ENCODE results near the gene KANTR. TPM values are rescaled to one million over a fixed set of nuclear protein-coding genes. Genes with fewer than 3 reads are reported as not detected.

Gene KANTR
- total RNA-seq, 1 experiment from 2014 or later = 6.8 TPM

DNA sequence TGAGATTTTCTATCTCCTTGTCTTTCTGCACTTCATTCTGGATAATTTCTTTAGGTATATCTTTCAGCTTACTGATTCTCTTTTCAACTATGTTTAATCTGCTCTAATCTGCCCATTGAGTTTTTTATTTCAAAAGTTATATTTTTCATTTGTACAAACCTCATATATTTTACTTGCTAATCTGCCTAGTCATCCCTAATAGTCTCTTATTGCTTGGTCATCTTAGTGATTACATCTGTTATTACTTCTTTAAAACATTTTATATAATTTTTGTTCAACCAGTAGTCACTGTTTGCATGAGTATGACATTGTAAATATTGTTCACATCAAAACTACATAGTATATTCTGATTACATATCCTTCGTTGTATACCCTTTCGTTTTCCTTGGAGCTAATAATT lies 32.4 kb downstream of the KANTR start:
- no peak overlapping the region for H3K4me3 ChIP-seq (ENCODE audit: low read depth in 2 of 2, low read length in 2 of 2)
- no peak overlapping the region for H3K27ac ChIP-seq (ENCODE audit: low read length)
- POLR2A ChIA-PET = no interaction called here
- H3K36me3 ChIP-seq (ENCODE audit: control insufficient read depth, insufficient read depth, low read length) = no peaks in the 10 kb centered on the region
- no peaks in the 10 kb centered on the region for H3K27me3 ChIP-seq (ENCODE audit: control insufficient read depth, insufficient read depth, low read length)
- DNase-seq (ENCODE audit: low read depth, low spot score) = no peak
- in situ Hi-C loops (cut with HindIII; ENCODE audit: low pct_unique_long_range_greater_than_20kb, low sequenced_read_pairs) (no loop called here), intact Hi-C loops (cut with micrococcal nuclease; ENCODE audit: unreplicated experiment) (no loop called here)
- ATAC-seq = no peak
- no TSS peak for BruUV-seq (replicated peaks)
- H3K9me3 ChIP-seq (ENCODE audit: control insufficient read depth, insufficient read depth, low read depth, low read length) = no peaks in the 10 kb centered on the region
- CTCF ChIA-PET = no interaction called here
- H3K4me1 ChIP-seq (ENCODE audit: control insufficient read depth, insufficient read depth, low read length) = no peaks in the 10 kb centered on the region
- TF ChIP-seq SIN3A (IDR thresholded peaks at IDR 0.05; ENCODE audit: borderline replicate concordance, insufficient read depth, low read depth, low read length) (no peak), POLR2AphosphoS5 (IDR thresholded peaks at IDR 0.05; ENCODE audit: low read depth, low read length) (no peak), TCF7L2 (IDR thresholded peaks at IDR 0.05; ENCODE audit: low read depth, low read length) (no peak)
- TF ChIP-seq, protein P1, sequence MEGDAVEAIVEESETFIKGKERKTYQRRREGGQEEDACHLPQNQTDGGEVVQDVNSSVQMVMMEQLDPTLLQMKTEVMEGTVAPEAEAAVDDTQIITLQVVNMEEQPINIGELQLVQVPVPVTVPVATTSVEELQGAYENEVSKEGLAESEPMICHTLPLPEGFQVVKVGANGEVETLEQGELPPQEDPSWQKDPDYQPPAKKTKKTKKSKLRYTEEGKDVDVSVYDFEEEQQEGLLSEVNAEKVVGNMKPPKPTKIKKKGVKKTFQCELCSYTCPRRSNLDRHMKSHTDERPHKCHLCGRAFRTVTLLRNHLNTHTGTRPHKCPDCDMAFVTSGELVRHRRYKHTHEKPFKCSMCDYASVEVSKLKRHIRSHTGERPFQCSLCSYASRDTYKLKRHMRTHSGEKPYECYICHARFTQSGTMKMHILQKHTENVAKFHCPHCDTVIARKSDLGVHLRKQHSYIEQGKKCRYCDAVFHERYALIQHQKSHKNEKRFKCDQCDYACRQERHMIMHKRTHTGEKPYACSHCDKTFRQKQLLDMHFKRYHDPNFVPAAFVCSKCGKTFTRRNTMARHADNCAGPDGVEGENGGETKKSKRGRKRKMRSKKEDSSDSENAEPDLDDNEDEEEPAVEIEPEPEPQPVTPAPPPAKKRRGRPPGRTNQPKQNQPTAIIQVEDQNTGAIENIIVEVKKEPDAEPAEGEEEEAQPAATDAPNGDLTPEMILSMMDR (IDR thresholded peaks at IDR 0.05) = no peak
- TF ChIP-seq, protein P2, sequence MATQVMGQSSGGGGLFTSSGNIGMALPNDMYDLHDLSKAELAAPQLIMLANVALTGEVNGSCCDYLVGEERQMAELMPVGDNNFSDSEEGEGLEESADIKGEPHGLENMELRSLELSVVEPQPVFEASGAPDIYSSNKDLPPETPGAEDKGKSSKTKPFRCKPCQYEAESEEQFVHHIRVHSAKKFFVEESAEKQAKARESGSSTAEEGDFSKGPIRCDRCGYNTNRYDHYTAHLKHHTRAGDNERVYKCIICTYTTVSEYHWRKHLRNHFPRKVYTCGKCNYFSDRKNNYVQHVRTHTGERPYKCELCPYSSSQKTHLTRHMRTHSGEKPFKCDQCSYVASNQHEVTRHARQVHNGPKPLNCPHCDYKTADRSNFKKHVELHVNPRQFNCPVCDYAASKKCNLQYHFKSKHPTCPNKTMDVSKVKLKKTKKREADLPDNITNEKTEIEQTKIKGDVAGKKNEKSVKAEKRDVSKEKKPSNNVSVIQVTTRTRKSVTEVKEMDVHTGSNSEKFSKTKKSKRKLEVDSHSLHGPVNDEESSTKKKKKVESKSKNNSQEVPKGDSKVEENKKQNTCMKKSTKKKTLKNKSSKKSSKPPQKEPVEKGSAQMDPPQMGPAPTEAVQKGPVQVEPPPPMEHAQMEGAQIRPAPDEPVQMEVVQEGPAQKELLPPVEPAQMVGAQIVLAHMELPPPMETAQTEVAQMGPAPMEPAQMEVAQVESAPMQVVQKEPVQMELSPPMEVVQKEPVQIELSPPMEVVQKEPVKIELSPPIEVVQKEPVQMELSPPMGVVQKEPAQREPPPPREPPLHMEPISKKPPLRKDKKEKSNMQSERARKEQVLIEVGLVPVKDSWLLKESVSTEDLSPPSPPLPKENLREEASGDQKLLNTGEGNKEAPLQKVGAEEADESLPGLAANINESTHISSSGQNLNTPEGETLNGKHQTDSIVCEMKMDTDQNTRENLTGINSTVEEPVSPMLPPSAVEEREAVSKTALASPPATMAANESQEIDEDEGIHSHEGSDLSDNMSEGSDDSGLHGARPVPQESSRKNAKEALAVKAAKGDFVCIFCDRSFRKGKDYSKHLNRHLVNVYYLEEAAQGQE (IDR thresholded peaks at IDR 0.05; ENCODE audit: insufficient read depth in 1 of 2, low read depth in 2 of 2, low read length in 1 of 2) = no peak

DNA sequence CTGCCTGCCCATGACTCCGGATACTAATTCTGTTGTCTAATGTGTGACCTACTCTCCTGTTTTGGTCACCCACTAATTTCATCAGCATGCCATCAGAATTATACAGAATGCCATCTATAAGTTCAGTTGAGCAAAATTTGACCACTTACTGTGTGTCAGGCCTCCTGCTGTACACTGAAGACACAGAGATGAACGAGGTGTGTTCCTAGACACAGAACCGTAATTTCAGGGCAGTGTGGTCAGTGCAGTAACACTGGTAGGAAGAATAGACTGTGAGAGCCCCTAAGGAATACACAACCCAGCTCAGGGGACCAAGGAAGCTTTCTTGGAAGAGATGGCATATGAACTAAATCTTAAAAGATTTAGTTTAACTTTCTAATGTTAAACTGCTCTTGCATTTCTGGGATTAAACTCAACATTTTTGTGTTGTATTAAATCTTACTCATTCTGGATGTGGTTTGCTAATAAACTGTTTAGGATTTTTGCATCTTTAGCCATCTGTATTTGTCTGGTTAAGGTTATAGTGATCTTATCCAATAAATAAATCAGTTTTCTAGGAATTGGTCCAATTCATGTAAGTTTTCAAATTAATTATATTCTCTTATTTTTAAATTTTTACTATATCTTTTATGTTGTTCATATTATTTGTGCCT lies 34.3 kb downstream of the KANTR start:
- intact Hi-C loops (cut with micrococcal nuclease; ENCODE audit: unreplicated experiment) = no loop called here
- TF ChIP-seq, protein P1 (IDR thresholded peaks at IDR 0.05) = no peak
- no peak for TF ChIP-seq TCF7L2 (IDR thresholded peaks at IDR 0.05; ENCODE audit: low read depth, low read length)
- TF ChIP-seq POLR2AphosphoS5 (IDR thresholded peaks at IDR 0.05; ENCODE audit: low read depth, low read length) = no peak
- TF ChIP-seq, protein P2 (IDR thresholded peaks at IDR 0.05; ENCODE audit: insufficient read depth in 1 of 2, low read depth in 2 of 2, low read length in 1 of 2) = no peak
- no peak for TF ChIP-seq SIN3A (IDR thresholded peaks at IDR 0.05; ENCODE audit: borderline replicate concordance, insufficient read depth, low read depth, low read length)

More for the DNA sequence above, 34.3 kb downstream of the KANTR start:
- ChIA-PET POLR2A (no interaction called here), CTCF (no interaction called here)
- DNase-seq (ENCODE audit: low read depth, low spot score) = no peak
- H3K27ac ChIP-seq (ENCODE audit: low read length) = no peak overlapping the region
- H3K27me3 ChIP-seq (ENCODE audit: control insufficient read depth, insufficient read depth, low read length) = no peaks in the 10 kb centered on the region
- no peaks in the 10 kb centered on the region for H3K9me3 ChIP-seq (ENCODE audit: control insufficient read depth, insufficient read depth, low read depth, low read length)
- no TSS peak for BruUV-seq (replicated peaks)
- H3K4me3 ChIP-seq (ENCODE audit: low read depth in 2 of 2, low read length in 2 of 2) = no peak overlapping the region
- ATAC-seq = no peak
- H3K4me1 ChIP-seq (ENCODE audit: control insufficient read depth, insufficient read depth, low read length) = no peaks in the 10 kb centered on the region
- no peaks in the 10 kb centered on the region for H3K36me3 ChIP-seq (ENCODE audit: control insufficient read depth, insufficient read depth, low read length)
- in situ Hi-C loops (cut with HindIII; ENCODE audit: low pct_unique_long_range_greater_than_20kb, low sequenced_read_pairs) = no loop called here
